K562 (cell line): Measurements from ENCODE around the gene NAXE. TPM values are rescaled to one million over a fixed set of nuclear protein-coding genes. Genes with fewer than 3 reads are reported as not detected.
A peak's percentile ranks its signal among the peaks of the same experiment; 100 is the strongest.

ENCODE experiments used
- ATAC-seq: fragments of 200-7000 bp; cut with Tn5 transposase; 3 replicates; pipeline ENCODE4 v1.9.1; 2020; ENCODE audit warnings: moderate library complexity
- BruUV-seq: library from RNA; stranded (reverse); fragments of 400-500 nt; replicated peaks from 2 replicates; lab custom pipeline; 2021; lab: Mats Ljungman, UMichigan
- CTCF ChIA-PET: fragments of 300-600 bp; formaldehyde crosslinking; extraction: SDS; loops from one replicate; lab custom pipeline; 2021; ENCODE audit warnings: low intra/inter-chr PET ratio; lab: Yijun Ruan, JAX
- POLR2A ChIA-PET: fragments of 300-600, 350-650 bp; sonication (Branson Sonifier 250); formaldehyde crosslinking; extraction: SDS; loops from one replicate; lab custom pipeline; 2021; ENCODE audit warnings: antibody characterized with exemption, inconsistent platforms; lab: Yijun Ruan, JAX
- DNase-seq, 4 experiments: peaks; one replicate each; pipeline versions ENCODE4 v3.0.0 to v3.0.0-alpha.2; 2011 to 2018; ENCODE audit warnings: low spot score in 3 of 4, mixed read lengths in 3 of 4; ENCODE audit errors: extremely low read depth in 1 of 4
- FAIRE-seq: peaks from 2 replicates; lab custom pipeline; 2011; peaks lifted over from hg19 to GRCh38; lab: Jason Lieb, UNC
- H2AFZ ChIP-seq: 2 replicates; pipeline ENCODE4 v1.6.0; 2011; ENCODE audit warnings: low read depth, low read length, control low read depth, inconsistent platforms
- H3K27ac ChIP-seq: fragments of 200-600 bp; 3 replicates; pipeline ENCODE4 v1.8.0; 2011; ENCODE audit warnings: low read depth, mild to moderate bottlenecking, control low read depth, inconsistent platforms, low read length, moderate library complexity, mixed read lengths; ENCODE audit errors: extremely low read depth
- H3K27me3 ChIP-seq, 2 experiments: fragments of 300-600 bp in 1 of 2; 2 replicates in 1 of 2; 3 replicates in 1 of 2; pipeline versions ENCODE4 v1.6.0 to v1.8.0; 2011; ENCODE audit warnings: inconsistent platforms in 2 of 2, low read length in 2 of 2, mild to moderate bottlenecking in 1 of 2, mixed read lengths in 1 of 2, moderate library complexity in 1 of 2; ENCODE audit not compliant: control insufficient read depth in 2 of 2, insufficient read depth in 2 of 2
- H3K36me3 ChIP-seq: fragments of 300-600 bp; 3 replicates; pipeline ENCODE4 v1.8.0; 2011; ENCODE audit warnings: mild to moderate bottlenecking, low read length, inconsistent platforms; ENCODE audit not compliant: control insufficient read depth, insufficient read depth
- H3K4me1 ChIP-seq, 2 experiments: fragments of 200-600 bp in 1 of 2; replicated peaks in 1 of 2; 2 replicates in 1 of 2; 3 replicates in 1 of 2; pipeline versions ENCODE4 v1.5.1 to v1.8.0; 2011; ENCODE audit warnings: inconsistent platforms in 2 of 2, low read length in 2 of 2, mild to moderate bottlenecking in 1 of 2, mixed read lengths in 1 of 2, moderate library complexity in 1 of 2; ENCODE audit not compliant: control insufficient read depth in 2 of 2, insufficient read depth in 2 of 2
- H3K4me2 ChIP-seq: 2 replicates; pipeline ENCODE4 v1.6.1; 2011; ENCODE audit warnings: low read length, control low read depth, inconsistent platforms, mixed read lengths; ENCODE audit not compliant: insufficient read depth
- H3K4me3 ChIP-seq: fragments of 200-600 bp; sonication (generic), shearing (Covaris generic); 2 replicates; pipeline ENCODE4 v1.5.1; 2016; ENCODE audit warnings: control low read depth, inconsistent platforms
- H3K79me2 ChIP-seq: fragments of 200-600 bp; 3 replicates; pipeline ENCODE4 v1.8.0; 2011; ENCODE audit warnings: low read length, inconsistent platforms; ENCODE audit not compliant: control insufficient read depth, insufficient read depth
- H3K9ac ChIP-seq, 2 experiments: 2 replicates each; pipeline versions ENCODE4 v1.6.0 to v1.6.1; 2011; ENCODE audit warnings: low read depth in 2 of 2, low read length in 2 of 2, control low read depth in 1 of 2, inconsistent platforms in 1 of 2, mild to moderate bottlenecking in 1 of 2, mixed read lengths in 1 of 2; ENCODE audit not compliant: insufficient read depth in 1 of 2
- H3K9me1 ChIP-seq: one replicate; pipeline ENCODE4 v1.6.0; 2011; ENCODE audit warnings: inconsistent platforms, mild to moderate bottlenecking, low read length, moderate library complexity; ENCODE audit not compliant: control insufficient read depth, insufficient read depth
- H3K9me3 ChIP-seq: replicated peaks from 2 replicates; pipeline ENCODE4 v1.5.1; 2011; ENCODE audit warnings: low read depth, low read length, inconsistent platforms; ENCODE audit not compliant: control insufficient read depth, insufficient read depth
- H4K20me1 ChIP-seq: replicated peaks from 2 replicates; pipeline ENCODE4 v1.6.1; 2011; ENCODE audit warnings: low read length, inconsistent platforms, mixed read lengths; ENCODE audit not compliant: control insufficient read depth, insufficient read depth
- ARID2 ChIP-seq: fragments of 450-650 bp; IDR thresholded peaks from 2 replicates; pipeline ENCODE4 v1.6.1; 2017; ENCODE audit warnings: antibody characterized with exemption, mild to moderate bottlenecking
- BCL6 ChIP-seq: fragments of 250-450 bp; sonication (Bioruptor Pico); IDR thresholded peaks from 2 replicates; pipeline ENCODE4 v1.4.0; 2020
- CREBBP ChIP-seq: IDR thresholded peaks from one replicate; pipeline ENCODE4 v1.6.1; 2012; ENCODE audit warnings: low read depth, mild to moderate bottlenecking, control low read depth, inconsistent platforms, low read length
- NFIX ChIP-seq: fragments of 250-450 bp; sonication (Bioruptor Pico); IDR thresholded peaks from 2 replicates; pipeline ENCODE4 v1.4.0; 2020; ENCODE audit warnings: low read depth, mild to moderate bottlenecking, moderate library complexity
- RB1 ChIP-seq: fragments of 450-650 bp; IDR thresholded peaks from 2 replicates; pipeline ENCODE4 v1.6.1; 2017; ENCODE audit warnings: low read depth, mild to moderate bottlenecking
- RBM25 ChIP-seq: fragments of 200-400 bp; formaldehyde crosslinking; IDR thresholded peaks from 2 replicates; pipeline ENCODE4 v1.6.1; 2018; ENCODE audit warnings: low read length, low read depth, moderate library complexity; ENCODE audit not compliant: severe bottlenecking
- SMARCC2 ChIP-seq: fragments of 450-650 bp; IDR thresholded peaks from 2 replicates; pipeline ENCODE4 v1.6.1; 2017; ENCODE audit warnings: antibody characterized with exemption, moderate library complexity, mild to moderate bottlenecking, low read depth
- SMC3 ChIP-seq: conservative IDR thresholded peaks from 2 replicates; pipeline ENCODE4 v1.6.1; 2011; ENCODE audit warnings: low read depth, low read length, improper control_type of control experiment; ENCODE audit not compliant: insufficient read depth
- ZNF696 ChIP-seq: fragments of 250-450 bp; sonication (Bioruptor Pico); conservative IDR thresholded peaks from 2 replicates; pipeline ENCODE4 v1.4.0; 2020; ENCODE audit warnings: mild to moderate bottlenecking, moderate library complexity
- WGBS: fragments of 100-300 bp; shearing (Covaris generic); methylation state at CpG from one replicate; pipeline ENCODE4 v1.1.6; 2016; ENCODE audit warnings: low coverage, mixed read lengths; ENCODE audit not compliant: insufficient coverage; ENCODE audit errors: missing lambda C conversion rate; 5-methylcytosine and 5-hydroxymethylcytosine counted together
- in situ Hi-C: fragments of 300-500 bp; cut with MboI; formaldehyde crosslinking; loops from 4 replicates; pipeline ENCODE4 v1.15.0; 2018; ENCODE audit warnings: inconsistent platforms, mixed read lengths
- intact Hi-C: fragments of 100-400 bp; cut with micrococcal nuclease; formaldehyde crosslinking; loops from 2 replicates; pipeline ENCODE4 v1.14.2; 2022
- polyA plus RNA-seq, 8 experiments: library from polyadenylated mRNA; depleted of rRNA in 4 of 8; stranded (reverse) in 5 of 8; unstranded in 3 of 8; fragments of >200 nt; fragmentation: Nextera tagmentation in 2 of 8; fragmentation: Illumina TruSeq in 1 of 8; extraction: Ambion mirVana in 2 of 8; extraction: Trizol in 1 of 8; gene quantifications; 2 replicates each; pipeline versions ENCODE4 v1.2.1 to v1.2.3, GENCODE V29; 2011 to 2014; ENCODE audit warnings: inconsistent platforms in 1 of 8, missing spikeins in 1 of 8
- total RNA-seq, 7 experiments: library from RNA; depleted of rRNA in 6 of 7; stranded (reverse); fragments of >200 nt in 6 of 7; fragmentation: Illumina TruSeq in 2 of 7; extraction: Trizol in 2 of 7; gene quantifications; 2 replicates each; pipeline versions ENCODE4 v1.2.1 to v1.2.3, GENCODE V29; 2011 to 2021; ENCODE audit warnings: low replicate concordance in 1 of 7
- TF ChIP-seq, protein P1 (sequence below): fragments of 450-650 bp; IDR thresholded peaks from 2 replicates; pipeline ENCODE4 v1.6.1; 2017; ENCODE audit warnings: antibody characterized with exemption, mild to moderate bottlenecking
- TF ChIP-seq, protein P2 (sequence below): fragments of 450-650 bp; IDR thresholded peaks from 2 replicates; pipeline ENCODE4 v1.6.1; 2016

The NAXE gene
- total and polyA plus RNA-seq, 9 of the 15 experiments (the other 6 are each of a cell fraction or from before 2014, with no cell fraction given): 27.3 to 137 (median 90.0) TPM

DNA sequence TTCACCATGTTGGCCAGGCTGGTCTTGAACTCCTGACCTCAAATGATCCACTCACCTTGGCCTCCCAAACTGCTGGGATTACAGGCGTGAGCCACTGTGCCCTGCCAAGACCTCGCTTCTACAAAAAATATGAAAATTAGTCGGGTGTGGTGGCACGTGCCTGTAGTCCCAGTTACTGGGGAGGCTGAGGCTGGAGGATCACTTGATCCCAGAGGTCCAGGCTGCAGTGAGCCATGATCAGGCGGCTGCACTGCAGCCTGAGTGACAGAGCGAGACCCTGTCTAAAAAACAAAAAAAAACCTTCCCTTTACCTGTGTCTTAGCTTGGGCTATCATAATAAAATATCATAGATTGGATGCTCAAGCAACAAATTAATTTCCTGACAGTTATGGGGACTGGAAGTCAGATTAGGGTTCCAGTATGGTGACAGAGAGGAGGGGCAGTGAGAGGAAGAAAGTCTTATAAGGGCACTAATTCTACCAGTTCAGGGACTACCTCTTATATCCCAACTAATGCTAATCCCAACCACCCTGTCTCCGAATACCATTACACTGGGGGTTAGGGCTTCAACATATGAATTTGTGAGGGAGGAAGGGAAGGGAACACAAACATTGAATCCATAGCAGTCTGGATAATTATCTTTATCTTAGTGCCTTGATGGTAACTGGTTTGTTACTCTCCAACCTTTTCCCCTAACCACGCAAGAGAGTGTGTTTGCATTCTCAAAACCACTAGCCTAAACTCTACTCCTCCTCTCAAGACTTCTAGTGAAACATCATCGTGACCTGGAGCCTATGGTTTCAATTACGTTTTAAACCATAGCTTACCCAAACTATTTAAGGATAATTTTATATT, 1.0 kb upstream of the NAXE start:
- Histone ChIP-seq H3K9me1 (no peaks in the 10 kb centered on the region), H3K4me3 (peak overlapping the region; percentile 88), H3K9me3 (no peaks in the 10 kb centered on the region), H3K4me1 (peaks cover 7 to 15% of the 10 kb centered on the region in 2 experiments; a peak in 4 of 5 replicates), H3K27ac (peak overlapping the region; percentile 92), H4K20me1 (no peaks in the 10 kb centered on the region), H3K4me2 (peak overlapping the region; percentile 96), H3K36me3 (peaks cover 35% of the 10 kb centered on the region), H3K27me3 (no peaks in the 10 kb centered on the region), H2AFZ (peak overlapping the region; percentile 95), H3K9ac (peak overlapping the region; percentile 88 to 93; a peak in 2 of 4 replicates), H3K79me2 (peaks cover 21% of the 10 kb centered on the region)
- intact Hi-C loops: no loop called here
- no peak for FAIRE-seq
- no peak for DNase-seq
- WGBS: 48% methylated on average over 10 of the region's 10 CpGs
- ChIA-PET CTCF (interaction anchor here (0.6 kb wide), 1 partner anchor 141 kb away, joined by 3 read pairs; no protein-coding TSS in a partner anchor), POLR2A (interaction anchor here (0.7 to 2.6 kb wide), 9 partner anchors 8 to 1607 kb away, joined by 3 to 16 read pairs (median 3); partner anchors contain the start of genes FLAD1, GPATCH4 and TTC24)
- no TSS peak for BruUV-seq
- ATAC-seq: peak; percentile 1; the same call in 1 of the 3 replicates
- in situ Hi-C loops: no loop called here
- TF ChIP-seq RBM25 (no peak), RB1 (no peak), SMARCC2 (no peak), SMC3 (no peak), BCL6 (no peak), ARID2 (no peak), ZNF696 (CRISPR knock-in tag) (0 out of 2 replicates have a peak, but pooled peaks have one; percentile 20), CREBBP (no peak), NFIX (CRISPR knock-in tag) (no peak)
- TF ChIP-seq, protein P1, sequence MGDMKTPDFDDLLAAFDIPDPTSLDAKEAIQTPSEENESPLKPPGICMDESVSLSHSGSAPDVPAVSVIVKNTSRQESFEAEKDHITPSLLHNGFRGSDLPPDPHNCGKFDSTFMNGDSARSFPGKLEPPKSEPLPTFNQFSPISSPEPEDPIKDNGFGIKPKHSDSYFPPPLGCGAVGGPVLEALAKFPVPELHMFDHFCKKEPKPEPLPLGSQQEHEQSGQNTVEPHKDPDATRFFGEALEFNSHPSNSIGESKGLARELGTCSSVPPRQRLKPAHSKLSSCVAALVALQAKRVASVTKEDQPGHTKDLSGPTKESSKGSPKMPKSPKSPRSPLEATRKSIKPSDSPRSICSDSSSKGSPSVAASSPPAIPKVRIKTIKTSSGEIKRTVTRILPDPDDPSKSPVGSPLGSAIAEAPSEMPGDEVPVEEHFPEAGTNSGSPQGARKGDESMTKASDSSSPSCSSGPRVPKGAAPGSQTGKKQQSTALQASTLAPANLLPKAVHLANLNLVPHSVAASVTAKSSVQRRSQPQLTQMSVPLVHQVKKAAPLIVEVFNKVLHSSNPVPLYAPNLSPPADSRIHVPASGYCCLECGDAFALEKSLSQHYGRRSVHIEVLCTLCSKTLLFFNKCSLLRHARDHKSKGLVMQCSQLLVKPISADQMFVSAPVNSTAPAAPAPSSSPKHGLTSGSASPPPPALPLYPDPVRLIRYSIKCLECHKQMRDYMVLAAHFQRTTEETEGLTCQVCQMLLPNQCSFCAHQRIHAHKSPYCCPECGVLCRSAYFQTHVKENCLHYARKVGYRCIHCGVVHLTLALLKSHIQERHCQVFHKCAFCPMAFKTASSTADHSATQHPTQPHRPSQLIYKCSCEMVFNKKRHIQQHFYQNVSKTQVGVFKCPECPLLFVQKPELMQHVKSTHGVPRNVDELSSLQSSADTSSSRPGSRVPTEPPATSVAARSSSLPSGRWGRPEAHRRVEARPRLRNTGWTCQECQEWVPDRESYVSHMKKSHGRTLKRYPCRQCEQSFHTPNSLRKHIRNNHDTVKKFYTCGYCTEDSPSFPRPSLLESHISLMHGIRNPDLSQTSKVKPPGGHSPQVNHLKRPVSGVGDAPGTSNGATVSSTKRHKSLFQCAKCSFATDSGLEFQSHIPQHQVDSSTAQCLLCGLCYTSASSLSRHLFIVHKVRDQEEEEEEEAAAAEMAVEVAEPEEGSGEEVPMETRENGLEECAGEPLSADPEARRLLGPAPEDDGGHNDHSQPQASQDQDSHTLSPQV: no peak
- TF ChIP-seq, protein P2, sequence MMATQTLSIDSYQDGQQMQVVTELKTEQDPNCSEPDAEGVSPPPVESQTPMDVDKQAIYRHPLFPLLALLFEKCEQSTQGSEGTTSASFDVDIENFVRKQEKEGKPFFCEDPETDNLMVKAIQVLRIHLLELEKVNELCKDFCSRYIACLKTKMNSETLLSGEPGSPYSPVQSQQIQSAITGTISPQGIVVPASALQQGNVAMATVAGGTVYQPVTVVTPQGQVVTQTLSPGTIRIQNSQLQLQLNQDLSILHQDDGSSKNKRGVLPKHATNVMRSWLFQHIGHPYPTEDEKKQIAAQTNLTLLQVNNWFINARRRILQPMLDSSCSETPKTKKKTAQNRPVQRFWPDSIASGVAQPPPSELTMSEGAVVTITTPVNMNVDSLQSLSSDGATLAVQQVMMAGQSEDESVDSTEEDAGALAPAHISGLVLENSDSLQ: peak; percentile 34; the same call in 1 of the 2 replicates
